Smooth muscle cell (in vitro differentiated cells): ENCODE results near the gene NPC1L1. TPM values are rescaled to one million over a fixed set of nuclear protein-coding genes. Genes with fewer than 3 reads are reported as not detected.

Experiments
- DNase-seq: peaks from one replicate; lab custom pipeline; 2025; ENCODE audit not compliant: unreplicated experiment; lab: John Stamatoyannopoulos, UW
- H2AFZ ChIP-seq: fragments of 200-600 bp; sonication (generic); 2 replicates; pipeline ENCODE4 v1.6.0; 2016; ENCODE audit warnings: antibody characterized with exemption, low read depth, mild to moderate bottlenecking
- H3F3A ChIP-seq: fragments of 200-600 bp; sonication (generic); 2 replicates; pipeline ENCODE4 v1.6.0; 2017; ENCODE audit warnings: antibody characterized with exemption, low read depth
- H3K27ac ChIP-seq: fragments of 200-600 bp; sonication (generic); 2 replicates; pipeline ENCODE4 v1.5.1; 2016; ENCODE audit warnings: low read depth, mild to moderate bottlenecking
- H3K27me3 ChIP-seq: fragments of 200-600 bp; sonication (generic); 2 replicates; pipeline ENCODE4 v1.6.1; 2016; ENCODE audit warnings: low read depth, mild to moderate bottlenecking
- H3K36me3 ChIP-seq: fragments of 200-600 bp; sonication (generic); 2 replicates; pipeline ENCODE4 v1.5.1; 2016; ENCODE audit warnings: low read depth
- H3K4me1 ChIP-seq: fragments of 200-600 bp; sonication (generic); 2 replicates; pipeline ENCODE4 v1.5.1; 2016; ENCODE audit warnings: low read depth
- H3K4me2 ChIP-seq: fragments of 200-600 bp; sonication (generic); 2 replicates; pipeline ENCODE4 v1.6.0; 2016; ENCODE audit warnings: mild to moderate bottlenecking
- H3K4me3 ChIP-seq: fragments of 200-600 bp; sonication (generic); 2 replicates; pipeline ENCODE4 v1.5.1; 2016; ENCODE audit warnings: mild to moderate bottlenecking
- H3K79me2 ChIP-seq: fragments of 200-600 bp; sonication (generic); 2 replicates; pipeline ENCODE4 v1.6.0; 2016; ENCODE audit warnings: low read depth, mild to moderate bottlenecking
- H3K9ac ChIP-seq: fragments of 200-600 bp; sonication (generic); 2 replicates; pipeline ENCODE4 v1.6.0; 2016; ENCODE audit warnings: low read depth
- H3K9me3 ChIP-seq: fragments of 200-600 bp; sonication (generic); replicated peaks from 2 replicates; pipeline ENCODE4 v1.5.1; 2016; ENCODE audit warnings: low read depth
- H4K20me1 ChIP-seq: fragments of 200-600 bp; sonication (generic); 2 replicates; pipeline ENCODE4 v1.6.0; 2016; ENCODE audit warnings: low read depth
- WGBS: methylation state at CpG from one replicate; pipeline ENCODE4 v1.1.7; 2016; ENCODE audit warnings: low lambda C conversion rate; 5-methylcytosine and 5-hydroxymethylcytosine counted together
- polyA plus RNA-seq: library from polyadenylated mRNA; unstranded; fragments of >200 nt; fragmentation: Nextera tagmentation; extraction: Ambion mirVana; gene quantifications from 2 replicates; pipeline ENCODE4 v1.2.1, GENCODE V29; 2016
- total RNA-seq: library from RNA; depleted of rRNA; stranded (reverse); fragments of >200 nt; gene quantifications from 2 replicates; pipeline ENCODE4 v1.2.3, GENCODE V29; 2014
- TF ChIP-seq, protein P1 (sequence below): fragments of 200-600 bp; sonication (generic); IDR thresholded peaks from 2 replicates; pipeline ENCODE4 v1.5.1; 2017; ENCODE audit warnings: borderline replicate concordance, mild to moderate bottlenecking, antibody characterized with exemption; ENCODE audit not compliant: insufficient read depth, poor library complexity, severe bottlenecking

Gene NPC1L1
- total and polyA plus RNA-seq, 2 experiments from 2014 or later: 0.04 to 0.25 TPM

DNA sequence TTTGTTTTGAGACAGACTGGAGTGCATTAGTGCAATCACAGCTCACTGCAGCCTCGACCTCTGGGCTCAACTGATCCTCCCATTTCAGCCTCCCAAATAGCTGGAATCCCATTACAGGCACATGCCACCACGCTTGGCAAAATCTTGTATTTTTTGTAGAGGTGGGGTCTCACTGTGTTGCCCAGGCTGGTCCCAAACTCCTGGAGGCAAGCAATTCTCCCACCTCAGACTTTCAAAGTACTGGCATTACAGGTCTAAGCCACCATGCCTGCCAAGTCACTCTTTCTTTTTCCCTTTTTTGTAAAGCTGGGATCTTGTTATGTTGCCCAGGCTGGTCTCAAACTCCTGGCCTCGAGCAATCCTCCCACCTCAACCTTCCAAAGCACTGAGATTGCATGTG, 8.3 kb upstream of the NPC1L1 start:
- Histone ChIP-seq H3K79me2 (no peaks in the 10 kb centered on the region), H2AFZ (no peak overlapping the region), H3K9ac (no peak overlapping the region), H3K4me2 (no peak overlapping the region), H3K27me3 (no peaks in the 10 kb centered on the region), H3K4me3 (no peak overlapping the region), H3K36me3 (no peaks in the 10 kb centered on the region), H4K20me1 (no peaks in the 10 kb centered on the region), H3K4me1 (no peaks in the 10 kb centered on the region), H3F3A (no peaks in the 10 kb centered on the region), H3K27ac (no peak overlapping the region), H3K9me3 (no peaks in the 10 kb centered on the region)
- TF ChIP-seq, protein P1, sequence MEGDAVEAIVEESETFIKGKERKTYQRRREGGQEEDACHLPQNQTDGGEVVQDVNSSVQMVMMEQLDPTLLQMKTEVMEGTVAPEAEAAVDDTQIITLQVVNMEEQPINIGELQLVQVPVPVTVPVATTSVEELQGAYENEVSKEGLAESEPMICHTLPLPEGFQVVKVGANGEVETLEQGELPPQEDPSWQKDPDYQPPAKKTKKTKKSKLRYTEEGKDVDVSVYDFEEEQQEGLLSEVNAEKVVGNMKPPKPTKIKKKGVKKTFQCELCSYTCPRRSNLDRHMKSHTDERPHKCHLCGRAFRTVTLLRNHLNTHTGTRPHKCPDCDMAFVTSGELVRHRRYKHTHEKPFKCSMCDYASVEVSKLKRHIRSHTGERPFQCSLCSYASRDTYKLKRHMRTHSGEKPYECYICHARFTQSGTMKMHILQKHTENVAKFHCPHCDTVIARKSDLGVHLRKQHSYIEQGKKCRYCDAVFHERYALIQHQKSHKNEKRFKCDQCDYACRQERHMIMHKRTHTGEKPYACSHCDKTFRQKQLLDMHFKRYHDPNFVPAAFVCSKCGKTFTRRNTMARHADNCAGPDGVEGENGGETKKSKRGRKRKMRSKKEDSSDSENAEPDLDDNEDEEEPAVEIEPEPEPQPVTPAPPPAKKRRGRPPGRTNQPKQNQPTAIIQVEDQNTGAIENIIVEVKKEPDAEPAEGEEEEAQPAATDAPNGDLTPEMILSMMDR: no peak
- 79% methylated on average over 3 of the region's 3 CpGs for WGBS
- DNase-seq: no peak

GRCh38 chr7:44548893-44549292, 7.8 kb upstream of the NPC1L1 start:
- H3K36me3 ChIP-seq: no peaks in the 10 kb centered on the region
- H2AFZ ChIP-seq: no peak overlapping the region
- no peaks in the 10 kb centered on the region for H3F3A ChIP-seq
- no peak for DNase-seq
- no peak overlapping the region for H3K9ac ChIP-seq
- no peaks in the 10 kb centered on the region for H4K20me1 ChIP-seq
- 90% methylated on average over 3 of the region's 3 CpGs for WGBS
- H3K79me2 ChIP-seq: no peaks in the 10 kb centered on the region
- no peaks in the 10 kb centered on the region for H3K27me3 ChIP-seq
- TF ChIP-seq, protein P1: no peak
- no peak overlapping the region for H3K4me3 ChIP-seq
- H3K4me2 ChIP-seq: no peak overlapping the region
- H3K27ac ChIP-seq: no peak overlapping the region
- H3K4me1 ChIP-seq: no peaks in the 10 kb centered on the region
- H3K9me3 ChIP-seq: no peaks in the 10 kb centered on the region

GRCh38 chr7:44547536-44548231, 6.6 kb upstream of the NPC1L1 start:
- no peak overlapping the region for H3K4me3 ChIP-seq
- no peak for DNase-seq
- no peaks in the 10 kb centered on the region for H3K4me1 ChIP-seq
- no peaks in the 10 kb centered on the region for H3K9me3 ChIP-seq
- H3K27me3 ChIP-seq: no peaks in the 10 kb centered on the region
- no peaks in the 10 kb centered on the region for H3K36me3 ChIP-seq
- H3K4me2 ChIP-seq: no peak overlapping the region
- H2AFZ ChIP-seq: no peak overlapping the region
- TF ChIP-seq, protein P1: no peak
- no peaks in the 10 kb centered on the region for H3F3A ChIP-seq
- H3K9ac ChIP-seq: no peak overlapping the region
- no peaks in the 10 kb centered on the region for H3K79me2 ChIP-seq
- H4K20me1 ChIP-seq: no peaks in the 10 kb centered on the region
- 72% methylated on average over 6 of the region's 6 CpGs for WGBS
- H3K27ac ChIP-seq: no peak overlapping the region
